A673 (cell line): ENCODE measurements around the gene BHMT. TPM values are rescaled to one million over a fixed set of nuclear protein-coding genes. Genes with fewer than 3 reads are reported as not detected.

ENCODE experiments used
- total RNA-seq: library from RNA; stranded (reverse); gene quantifications from 2 replicates; pipeline ENCODE4 v1.2.3, GENCODE V29; 2021

The BHMT gene
- total RNA-seq, 1 experiment from 2014 or later, result not detected

Other genes with a start within 250 kb of the BHMT start
- 16.8 and 17.7 TPM in 2 replicates for gene ARSB, start 126.5 kb upstream of the BHMT start, total RNA-seq
- gene DMGDH, start 42.1 kb upstream of the BHMT start, total RNA-seq, result 0.15 and 0.59 TPM in 2 replicates
- 0.19 and 0.50 TPM in 2 replicates for gene BHMT2, start 42.0 kb upstream of the BHMT start, total RNA-seq
- gene JMY, start 124.3 kb downstream of the BHMT start, total RNA-seq, result 3.5 and 4.0 TPM in 2 replicates